NCI-H1417 treated with DMSO at 0.1 percent for 48 hours (cell line): Measurements from ENCODE around the gene ETV5.
"Not testable (repeated sequence)": the region's sequence is repeated elsewhere in the genome, so short reads cannot be mapped to it uniquely, and the experiment has no call there.

ENCODE experiments used
- DNase-seq: peaks from one replicate; lab custom pipeline; 2025; lab: John Stamatoyannopoulos, UW

The ETV5 gene

DNA sequence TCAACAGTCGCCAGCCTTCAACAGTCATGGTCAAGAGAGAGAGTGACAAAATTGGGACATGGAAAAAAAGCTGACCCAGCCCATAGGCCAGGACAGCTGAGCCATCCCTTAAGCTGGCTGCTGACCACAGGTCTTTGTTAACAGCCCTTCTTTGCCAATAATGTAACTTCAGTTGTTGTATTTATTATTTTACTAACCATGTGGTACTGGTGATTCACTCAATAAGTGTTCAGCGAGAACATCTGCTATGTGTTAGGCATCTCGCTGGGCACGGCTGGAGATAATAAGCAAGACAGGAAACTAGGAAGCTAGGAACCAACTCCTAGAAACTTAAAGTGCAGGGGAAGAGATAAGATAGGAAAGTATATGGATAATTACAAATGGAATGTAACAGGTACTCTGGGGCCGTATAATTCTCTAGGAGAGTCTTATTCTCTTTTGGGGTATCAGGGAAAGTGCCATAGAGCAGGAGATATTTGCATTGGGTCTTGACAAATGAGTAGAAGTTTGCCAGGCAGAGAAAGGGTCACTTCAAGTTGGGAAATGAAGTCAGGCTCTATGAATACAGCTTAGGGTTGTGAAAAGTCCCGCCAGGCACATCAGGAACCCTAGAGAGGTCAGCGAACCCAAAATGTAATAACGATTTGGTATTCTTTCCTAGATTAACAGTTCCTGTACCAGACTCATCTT lies 87.1 kb downstream of the ETV5 start:
- DNase-seq = no peak

DNA sequence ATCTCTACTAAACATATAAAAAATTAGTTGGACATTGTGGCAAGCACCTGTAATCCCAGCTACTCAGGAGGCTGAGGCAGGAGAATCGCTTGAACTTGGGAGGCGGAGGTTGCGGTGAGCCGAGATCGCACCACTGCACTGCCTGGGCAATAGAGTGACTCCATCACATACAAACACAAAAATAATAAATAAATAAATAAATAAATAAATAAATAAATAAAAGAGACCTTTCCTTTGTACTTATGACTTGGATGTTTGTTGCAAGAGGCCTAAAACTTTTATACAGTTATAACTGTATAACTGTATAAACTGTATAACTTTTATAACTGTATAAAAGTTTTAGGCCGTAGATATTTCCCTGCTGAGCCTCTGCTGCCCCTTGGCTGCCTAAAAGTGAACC lies 87.6 kb downstream of the ETV5 start:
- DNase-seq = not testable (repeated sequence)

DNA sequence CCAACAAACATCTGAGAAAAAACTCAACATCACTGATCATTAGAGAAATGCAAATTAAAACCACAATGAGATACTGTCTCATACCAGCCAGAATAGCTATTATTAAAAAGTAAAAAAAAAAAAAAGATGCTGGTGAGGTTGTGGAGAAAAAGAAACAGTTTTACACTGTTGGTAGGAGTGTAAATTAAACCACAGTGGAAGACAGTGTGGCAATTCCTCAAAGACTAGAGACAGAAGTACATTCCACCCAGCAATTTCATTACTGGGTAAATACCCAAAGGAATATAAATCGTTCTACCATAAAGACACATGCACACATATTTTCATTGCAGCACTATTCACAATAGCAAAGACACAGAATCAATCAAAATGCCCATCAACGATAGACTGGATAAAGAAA lies 89.6 kb downstream of the ETV5 start:
- DNase-seq = not testable (repeated sequence)

DNA sequence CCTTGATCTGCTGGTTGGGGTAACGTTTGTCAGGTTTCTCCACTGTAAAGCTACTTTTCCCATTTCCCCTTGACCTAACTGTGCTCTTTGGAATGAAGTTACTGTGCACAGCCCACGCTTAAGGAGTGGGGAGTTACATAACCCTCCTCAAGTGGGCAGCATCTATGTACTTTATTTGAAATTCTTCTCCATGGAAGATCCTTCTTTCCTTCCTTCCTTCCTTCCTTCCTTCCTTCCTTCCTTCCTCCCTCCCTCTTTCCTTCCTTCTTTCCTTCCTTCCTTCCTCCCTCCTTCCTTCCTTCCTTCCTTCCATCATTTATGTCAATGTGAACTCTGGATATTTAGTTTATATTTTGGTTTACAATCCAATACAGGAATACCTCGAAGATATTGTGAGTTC lies 94.0 kb downstream of the ETV5 start:
- DNase-seq = no peak

DNA sequence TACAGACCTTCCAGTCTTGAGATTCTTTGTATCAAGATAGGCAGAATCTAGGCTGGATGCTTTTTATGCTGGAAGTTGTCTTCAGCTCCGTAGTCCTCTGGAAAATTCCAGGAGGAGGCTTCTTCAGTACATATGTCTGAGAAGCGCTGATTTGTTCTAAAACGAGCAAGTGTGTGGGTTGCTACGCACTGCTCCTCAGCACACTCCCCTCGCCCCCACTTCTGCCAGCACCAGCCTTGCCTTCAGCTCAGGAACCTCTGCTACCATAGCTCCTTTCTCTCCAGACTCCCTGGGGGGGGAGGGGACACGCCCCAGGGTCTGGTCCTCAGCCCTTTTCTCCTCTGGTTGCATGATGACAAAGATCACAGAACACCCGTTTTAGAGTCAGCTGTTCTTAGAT lies 95.6 kb downstream of the ETV5 start:
- no peak for DNase-seq

DNA sequence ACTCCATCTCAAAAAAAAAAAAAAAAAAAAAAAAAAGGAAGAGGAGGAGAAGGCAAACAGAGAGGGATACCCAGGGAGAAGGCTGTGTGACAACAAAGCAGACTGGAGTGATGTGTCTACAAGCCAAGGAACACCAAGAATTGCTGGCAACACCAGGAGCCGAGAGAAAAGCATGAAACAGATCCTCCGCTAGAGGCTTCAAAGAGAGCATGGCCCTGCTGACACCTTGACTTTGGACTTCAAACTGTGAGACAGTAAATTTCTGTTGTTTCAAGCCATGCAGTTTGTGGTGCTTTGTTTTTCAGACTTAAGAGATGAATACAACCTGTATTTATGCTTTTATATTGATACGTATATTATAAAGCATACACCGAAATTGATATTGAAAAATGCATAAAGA lies 96.8 kb downstream of the ETV5 start:
- no peak for DNase-seq

DNA sequence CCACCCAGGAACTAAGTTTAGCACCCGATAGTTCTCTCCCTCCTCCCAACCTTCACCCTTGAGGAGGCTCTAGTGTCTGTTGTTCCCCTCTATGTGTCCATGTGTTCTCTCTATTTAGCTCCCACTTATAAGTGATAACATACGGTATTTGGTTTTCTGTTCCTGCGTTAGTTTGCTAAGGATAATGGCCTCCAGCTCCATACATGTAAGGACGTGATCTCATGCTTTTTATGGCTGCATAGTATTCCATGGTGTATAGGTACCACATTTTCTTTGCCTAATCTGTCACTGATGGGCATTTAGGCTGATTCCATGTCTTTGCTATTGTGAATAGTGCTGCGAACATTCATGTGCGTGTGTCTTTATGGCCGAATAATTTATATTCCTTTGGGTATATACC lies 104.2 kb downstream of the ETV5 start:
- no peak for DNase-seq

DNA sequence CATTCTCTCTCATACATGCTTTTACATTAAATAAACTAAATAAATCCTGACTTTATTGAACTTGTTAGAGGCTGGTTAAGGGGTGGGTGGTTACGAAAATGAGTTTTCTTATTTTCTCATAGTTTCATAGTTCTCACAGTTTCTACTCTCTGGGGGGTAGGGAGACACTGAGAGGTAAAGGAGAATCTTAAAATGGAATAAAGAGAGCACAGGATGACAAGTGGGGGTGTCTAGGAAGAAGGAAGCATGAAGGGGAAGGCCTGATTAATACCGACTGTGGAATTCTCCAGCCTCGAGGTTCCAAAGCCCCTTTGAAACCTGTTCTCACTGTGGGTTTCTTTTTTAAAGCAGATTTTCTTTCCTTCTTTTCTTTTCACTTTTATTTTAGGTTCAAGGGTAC lies 104.7 kb downstream of the ETV5 start:
- DNase-seq = no peak

DNA sequence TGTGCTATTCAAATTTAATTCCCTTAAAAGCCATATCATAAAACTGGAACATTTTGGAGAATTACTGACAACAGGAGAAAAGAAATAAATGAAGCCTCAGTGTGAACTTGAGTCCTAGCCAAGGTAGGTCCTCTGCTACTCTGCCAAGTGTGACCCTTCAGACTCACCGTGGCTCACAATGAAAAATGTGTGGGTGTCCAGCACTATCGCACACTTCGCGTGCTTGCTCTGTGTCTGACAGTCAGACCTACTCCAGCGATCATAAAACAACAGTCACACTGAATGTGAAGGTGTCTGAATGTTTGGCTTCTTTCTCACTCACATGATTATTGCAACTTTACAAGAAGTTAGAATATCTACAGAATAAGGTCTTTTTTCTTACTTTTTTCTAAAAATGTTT lies 105.3 kb downstream of the ETV5 start:
- DNase-seq = no peak

DNA sequence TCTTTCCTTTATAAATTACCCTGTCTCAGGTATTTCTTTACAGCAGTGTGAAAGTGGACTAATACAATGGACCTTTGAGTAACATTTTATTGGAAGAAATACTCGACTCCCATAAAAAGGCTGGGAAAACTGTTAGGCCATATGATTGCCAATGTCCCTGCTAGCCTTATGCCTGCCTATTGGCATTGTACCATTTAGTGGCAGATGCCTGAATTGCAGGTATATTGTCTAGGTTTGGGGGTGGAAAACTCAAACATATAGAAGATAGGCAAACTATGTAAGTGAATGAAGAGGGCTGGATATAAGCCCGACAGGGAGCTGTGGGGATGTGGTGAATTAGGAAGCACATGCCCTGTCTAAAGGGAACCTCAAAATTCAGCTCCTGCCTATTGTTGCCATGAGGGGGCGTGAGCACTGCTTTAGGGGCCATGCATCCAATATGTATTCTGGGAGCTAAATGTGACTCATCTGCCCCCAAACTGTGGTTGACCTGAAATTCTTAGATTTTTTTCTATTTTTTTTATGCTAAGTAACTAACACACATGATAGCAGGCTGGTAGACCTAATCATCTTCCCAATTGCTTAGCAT lies 105.9 kb downstream of the ETV5 start:
- no peak for DNase-seq

DNA sequence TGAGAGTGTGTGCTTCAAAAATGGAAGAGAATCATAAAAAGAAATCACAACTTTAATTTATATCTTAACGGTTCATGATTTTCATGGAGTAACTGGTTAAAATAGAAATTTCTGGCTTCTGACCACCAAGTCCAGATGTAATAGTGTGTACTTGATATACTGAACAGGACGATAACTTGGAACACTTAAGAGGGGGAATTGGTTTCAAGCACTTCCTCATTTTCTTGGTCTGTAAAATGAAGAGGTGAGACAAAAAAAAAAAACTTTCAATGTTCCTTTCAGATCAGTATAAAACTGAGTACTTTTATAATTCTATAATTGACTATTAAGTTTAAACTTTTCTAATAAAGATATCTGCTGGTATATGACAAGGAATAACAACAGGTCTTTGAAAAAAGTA lies 107.0 kb downstream of the ETV5 start:
- no peak for DNase-seq

DNA sequence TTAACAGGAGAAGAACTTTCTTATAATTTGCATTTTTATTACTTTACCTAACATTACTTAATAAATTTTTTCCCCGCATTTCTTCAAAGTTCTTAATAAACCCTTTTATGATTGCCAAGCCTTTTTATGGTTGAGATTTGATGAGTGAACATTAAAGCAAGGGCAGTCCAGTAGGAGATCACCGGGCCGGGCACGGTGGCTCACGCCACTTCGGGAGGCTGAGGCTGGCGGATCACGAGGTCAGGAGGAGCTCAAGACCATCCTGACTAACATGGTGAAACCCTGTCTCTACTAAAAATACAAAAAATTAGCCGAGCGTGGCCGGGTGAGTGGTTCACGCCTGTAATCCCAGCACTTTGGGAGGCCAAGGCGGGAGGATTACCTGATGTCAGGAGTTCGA lies 109.7 kb downstream of the ETV5 start:
- DNase-seq = no peak

DNA sequence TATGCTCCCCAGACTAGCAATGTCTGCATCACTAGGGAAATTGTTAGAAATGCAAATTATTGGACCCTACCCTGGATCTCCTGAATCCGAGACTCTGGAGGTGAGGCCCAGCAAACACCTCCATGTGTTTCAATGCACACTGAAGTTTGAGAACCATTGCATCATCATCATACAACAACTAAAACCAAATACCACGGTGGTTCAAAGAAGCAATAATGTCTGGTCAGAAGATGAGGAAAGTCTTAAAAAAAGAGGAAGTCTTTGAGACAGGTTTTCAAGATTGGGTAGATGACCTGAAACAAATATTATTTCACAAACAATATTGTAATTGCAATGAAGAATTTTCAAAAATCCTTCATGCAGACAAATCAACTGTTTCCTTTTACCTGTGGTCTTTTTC lies 110.8 kb downstream of the ETV5 start:
- DNase-seq = no peak

DNA sequence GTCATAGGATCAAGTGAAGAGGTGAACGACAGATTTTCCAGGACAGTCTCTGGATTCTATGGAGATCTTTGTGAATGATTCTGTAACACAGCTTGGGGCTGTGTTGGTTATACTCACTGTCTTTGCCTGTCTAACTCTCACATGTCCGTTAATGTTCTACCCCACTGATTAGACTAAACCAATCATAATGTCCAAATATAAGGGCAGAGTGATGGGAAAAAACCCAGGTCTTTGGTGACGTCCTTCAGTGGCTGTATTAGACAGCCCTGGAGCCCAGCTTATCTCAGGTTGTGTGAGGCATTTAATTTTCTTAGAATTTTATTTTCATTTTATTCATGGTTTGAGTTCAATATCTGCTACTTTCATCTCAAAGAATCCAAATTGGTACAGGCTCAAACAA lies 111.8 kb downstream of the ETV5 start:
- no peak for DNase-seq
